Suppressor macrophage (primary cell): ENCODE results near the gene PTTG1IP.
"Not testable (repeated sequence)": the region's sequence is repeated elsewhere in the genome, so short reads cannot be mapped to it uniquely, and the experiment has no call there.

Experiments used
- DNase-seq, 4 experiments: peaks; one replicate each; pipeline ENCODE4 v3.0.0-alpha.2; 2020 to 2022

The PTTG1IP gene

DNA sequence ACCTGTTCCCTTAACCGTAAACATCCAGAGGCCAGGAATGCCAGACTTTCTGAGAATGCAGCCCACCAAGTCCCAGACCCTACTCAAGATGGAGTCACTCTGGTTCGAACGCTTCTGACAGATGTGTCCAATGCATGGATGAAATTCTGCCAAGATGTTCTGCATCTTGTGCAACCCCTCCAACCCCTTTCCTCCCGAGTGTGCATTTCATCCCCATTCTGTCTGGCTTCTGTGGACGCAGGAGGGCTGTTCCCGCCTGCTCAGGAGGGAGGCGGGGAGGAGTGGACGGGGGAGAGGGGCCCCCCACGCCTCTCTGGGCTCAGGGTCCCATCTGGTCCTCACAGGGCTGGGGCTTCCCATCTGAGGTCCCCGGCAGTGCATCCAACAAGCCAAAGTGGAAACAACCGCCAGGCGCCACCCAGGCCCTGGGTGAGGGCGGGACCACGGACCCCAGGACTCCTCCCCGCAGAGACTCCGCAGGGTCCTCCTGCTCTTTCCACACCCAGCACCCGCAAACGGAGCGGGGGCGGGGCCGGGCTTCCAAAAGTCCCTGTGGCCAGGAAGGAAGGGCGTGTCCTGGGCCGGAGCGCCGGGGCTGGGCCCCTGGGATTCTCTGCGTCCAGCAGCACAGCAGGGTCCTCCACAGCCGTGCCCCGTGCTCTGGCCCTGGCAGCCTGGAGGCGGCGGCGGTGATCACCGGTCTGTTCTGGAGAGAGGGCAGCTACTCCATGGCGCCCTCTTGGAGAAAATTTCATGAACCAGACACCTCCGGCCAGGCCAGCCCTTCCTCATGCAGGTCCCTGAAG, 27.9 kb downstream of the PTTG1IP start:
- DNase-seq = peak; percentile 78 to 91 (median 84)

DNA sequence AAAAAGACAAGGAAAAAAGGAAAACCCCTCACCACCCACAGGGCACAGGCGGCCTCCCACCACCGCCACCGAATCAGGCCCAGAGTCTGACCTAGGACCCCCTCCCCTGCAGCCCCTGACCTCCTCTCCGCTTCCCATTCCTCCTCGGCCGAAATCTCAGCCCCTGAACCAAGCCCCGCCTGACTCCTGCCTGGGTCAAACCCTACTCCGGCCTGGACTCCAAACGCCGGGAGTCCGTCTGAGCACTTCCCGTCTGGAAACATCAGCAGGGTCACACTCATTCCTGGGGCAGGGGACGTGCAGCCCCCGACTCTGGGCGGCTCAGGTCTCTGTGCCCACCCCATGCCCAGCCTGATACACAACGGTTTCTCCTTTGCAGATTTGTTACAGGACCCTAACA, 29.2 kb downstream of the PTTG1IP start:
- DNase-seq = no peak

DNA sequence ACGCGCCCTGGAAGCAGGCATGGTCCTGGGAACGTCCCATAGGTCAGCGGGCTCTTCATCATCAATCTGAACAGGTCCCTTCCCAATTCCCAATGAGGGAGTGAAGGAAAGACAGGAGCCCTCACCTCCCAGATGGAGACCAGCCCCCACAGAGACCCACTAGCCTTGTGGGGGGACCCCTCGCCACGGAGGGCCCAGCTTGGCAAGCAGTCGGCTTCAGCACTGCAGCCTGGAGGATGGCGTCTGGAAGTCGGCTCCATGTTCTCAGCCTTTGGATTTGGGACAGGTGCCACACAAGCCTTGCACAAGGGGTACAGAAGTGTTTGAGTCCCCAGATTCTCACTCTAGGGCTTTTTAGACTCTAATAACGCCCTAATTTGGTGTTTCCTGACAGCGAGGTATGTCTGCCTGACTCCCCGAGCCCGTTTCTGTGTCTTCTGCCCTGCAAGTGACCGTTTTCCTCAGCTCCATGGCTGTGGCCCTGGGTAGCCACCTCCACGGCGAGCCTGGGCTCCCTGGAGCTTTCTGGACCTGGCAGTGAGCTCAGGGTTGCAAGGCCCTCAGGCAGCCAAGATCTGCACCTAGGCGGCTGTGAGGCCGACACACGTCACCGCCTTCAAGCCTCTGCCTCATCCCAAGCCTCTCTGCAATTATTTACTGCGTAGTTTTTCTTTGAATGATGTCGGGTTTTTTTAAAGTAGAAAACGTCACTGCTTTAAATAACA, 30.6 kb downstream of the PTTG1IP start:
- no peak for DNase-seq

DNA sequence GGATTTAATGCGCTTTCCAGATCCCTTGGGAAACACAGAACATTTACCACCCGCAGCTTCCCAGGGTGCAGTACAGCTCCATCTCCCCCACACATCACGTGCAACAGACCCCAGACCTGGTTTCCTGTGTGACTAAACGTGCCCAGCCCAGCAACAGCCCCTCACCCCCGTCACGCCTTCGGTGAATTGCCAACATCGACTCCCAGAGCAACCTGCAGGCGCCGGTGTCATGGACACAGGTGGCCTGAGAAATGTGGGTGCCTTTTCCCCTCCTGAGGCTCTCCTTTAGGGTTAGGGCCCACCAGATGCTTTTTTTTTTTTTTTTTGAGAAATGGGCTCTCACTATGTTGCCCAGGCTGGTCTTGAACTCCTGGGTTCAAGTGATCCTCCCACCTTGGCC, 31.4 kb downstream of the PTTG1IP start:
- DNase-seq = no peak

DNA sequence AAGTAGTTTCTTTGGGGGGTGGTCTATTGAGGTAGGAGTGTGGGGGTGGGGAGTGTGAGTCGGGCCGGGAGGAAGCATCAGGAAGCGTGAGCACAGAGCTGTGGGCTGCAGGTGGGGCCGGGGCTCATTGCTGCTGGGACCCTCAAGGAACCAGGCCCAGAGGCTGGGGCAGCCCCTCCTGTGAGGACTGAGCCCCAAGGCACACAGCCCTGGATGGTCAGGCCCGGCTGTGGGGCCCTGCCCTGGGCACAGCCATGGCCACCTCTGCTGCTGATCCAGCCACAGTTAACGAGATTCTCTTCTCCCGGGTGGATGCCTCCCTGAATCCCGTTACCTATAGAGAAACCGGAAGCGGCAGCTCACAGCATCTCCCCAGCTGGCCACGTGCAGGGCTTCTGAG, 32.7 kb downstream of the PTTG1IP start:
- no peak for DNase-seq

DNA sequence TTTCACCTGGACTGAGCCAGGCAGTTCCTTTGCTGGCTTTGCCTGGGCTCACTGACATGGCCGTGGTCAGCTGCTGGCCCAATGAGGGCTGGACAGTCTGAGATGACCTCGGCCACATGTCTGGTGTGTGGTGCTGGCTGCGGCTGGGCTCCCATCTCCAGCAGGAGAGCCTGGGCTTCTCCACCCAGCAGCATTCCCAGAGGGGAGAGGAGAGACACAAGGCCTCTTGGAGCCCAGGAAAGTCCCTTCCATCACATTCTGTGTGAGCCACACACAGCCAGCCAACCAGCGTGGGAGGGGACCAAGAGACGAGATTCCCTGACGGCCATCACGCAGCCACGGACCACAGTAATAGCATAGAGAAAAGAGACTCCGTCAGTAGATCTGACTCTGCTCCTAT, 34.5 kb downstream of the PTTG1IP start:
- no peak for DNase-seq

DNA sequence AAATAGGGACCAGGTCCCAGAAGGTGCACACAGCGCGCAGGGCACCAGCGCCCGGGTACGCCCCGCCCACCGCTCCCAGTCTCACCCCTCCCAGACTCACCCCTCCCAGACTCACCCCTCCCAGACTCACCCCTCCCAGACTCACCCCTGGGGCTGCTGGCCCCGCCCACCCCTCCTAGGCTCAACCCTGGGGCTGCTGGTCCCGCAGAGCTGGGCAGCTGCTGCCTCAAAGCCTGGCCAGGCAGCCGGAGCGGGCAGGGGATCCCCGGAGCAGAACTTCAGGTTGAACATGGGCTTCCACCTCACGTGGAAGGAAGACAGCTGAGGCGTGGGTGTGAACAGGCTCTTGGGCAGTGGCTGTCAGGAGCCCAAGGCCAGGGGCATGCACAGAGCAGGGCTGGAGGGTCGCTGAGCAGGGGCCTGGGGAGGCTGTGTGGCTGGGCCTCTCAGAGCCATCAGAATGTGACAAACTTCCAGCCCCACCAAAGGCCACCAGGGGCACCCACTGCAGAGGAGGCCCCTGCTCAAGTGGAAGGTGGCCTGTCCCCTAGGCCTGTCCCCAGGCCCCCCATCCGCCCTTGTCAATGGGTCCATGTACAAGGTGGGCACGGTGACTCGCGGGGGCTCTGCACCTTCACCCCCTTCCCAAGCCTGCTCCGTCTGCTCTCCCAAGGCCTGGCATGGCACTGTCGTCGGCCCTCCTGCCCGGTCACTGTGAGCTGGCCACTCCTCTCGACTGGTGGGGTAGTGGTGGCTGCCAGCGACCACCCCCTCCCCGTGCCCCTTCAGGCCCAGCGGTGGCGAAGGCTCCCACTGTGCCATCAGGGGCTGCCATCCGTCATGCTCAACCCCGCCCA, 35.2 kb downstream of the PTTG1IP start:
- peak in 1 of 4 experiments; percentile 36 for DNase-seq

DNA sequence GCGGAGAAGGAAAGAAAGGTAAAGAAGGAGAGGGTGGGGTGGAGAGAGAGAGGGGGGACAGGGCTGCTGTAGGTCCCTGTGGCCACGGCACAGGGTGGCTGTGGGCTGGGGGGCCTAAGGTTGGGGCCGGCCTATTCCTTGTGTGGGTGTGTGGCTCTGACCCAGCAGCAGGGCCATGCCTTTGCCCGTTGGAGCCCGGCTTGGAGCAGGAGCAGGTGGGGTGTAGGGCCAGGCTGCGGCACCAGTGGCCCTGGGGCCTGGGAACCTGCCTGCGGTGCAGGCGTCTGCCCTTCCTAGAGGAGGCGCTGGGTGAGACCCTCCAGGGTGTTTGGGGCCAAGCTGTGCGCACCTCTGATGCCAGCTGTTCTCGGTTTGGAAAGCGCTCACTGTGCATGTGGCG, 36.0 kb downstream of the PTTG1IP start:
- DNase-seq = no peak

DNA sequence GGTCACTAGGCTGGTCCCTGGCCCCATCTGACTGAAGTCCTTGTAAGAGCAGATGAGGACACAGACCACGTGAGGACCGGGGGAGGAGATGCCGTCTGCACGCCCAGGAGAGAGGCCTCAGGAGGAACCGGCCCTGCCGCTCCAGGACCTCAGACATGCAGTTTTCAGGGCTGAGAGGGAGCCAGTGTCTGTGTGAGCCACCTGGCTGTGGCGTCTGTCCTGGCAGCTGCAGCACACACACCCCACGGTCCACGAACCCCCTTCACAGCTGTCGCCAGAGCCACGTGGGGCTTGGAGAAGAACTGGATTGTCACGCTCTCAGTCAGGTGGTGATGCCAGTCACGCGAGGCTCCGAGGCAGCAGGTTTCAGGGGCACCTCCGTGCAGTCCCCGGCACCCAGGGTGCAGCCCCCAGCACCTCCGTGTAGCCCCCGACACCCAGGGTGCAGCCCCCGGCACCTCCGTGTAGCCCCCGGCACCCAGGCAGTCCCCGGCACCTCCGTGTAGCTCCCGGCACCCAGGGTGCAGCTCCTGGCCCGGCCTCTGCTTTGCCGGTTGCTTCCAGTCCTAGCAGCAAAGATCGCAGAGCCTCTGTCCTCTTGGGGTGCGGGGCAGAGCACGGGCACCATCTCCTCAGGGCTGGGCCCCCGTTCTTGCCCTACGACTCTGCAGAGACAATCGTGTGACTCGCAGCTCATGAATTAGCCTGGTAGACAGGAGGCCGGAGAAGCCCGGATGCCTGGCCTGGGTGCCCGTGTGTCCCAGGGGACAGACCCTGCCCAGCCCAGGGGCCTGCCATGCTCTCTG, 36.6 kb downstream of the PTTG1IP start:
- DNase-seq = peak; percentile 36 to 73 (median 57)

DNA sequence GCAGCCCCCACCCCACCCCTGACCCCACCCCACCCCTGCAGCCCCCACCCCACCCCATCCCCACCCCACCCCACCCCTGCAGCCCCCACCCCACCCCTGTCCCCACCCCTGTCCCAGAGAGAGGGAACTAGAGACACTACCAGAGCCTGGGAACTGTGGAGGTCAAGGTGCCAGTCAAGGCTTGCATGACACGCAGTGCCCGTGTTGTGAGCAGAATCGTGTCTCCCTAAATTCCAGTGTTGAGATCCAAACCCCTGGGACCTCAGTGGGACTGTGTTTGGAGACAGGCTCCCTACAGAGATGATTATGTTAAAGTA, 37.2 kb downstream of the PTTG1IP start:
- no peak for DNase-seq

DNA sequence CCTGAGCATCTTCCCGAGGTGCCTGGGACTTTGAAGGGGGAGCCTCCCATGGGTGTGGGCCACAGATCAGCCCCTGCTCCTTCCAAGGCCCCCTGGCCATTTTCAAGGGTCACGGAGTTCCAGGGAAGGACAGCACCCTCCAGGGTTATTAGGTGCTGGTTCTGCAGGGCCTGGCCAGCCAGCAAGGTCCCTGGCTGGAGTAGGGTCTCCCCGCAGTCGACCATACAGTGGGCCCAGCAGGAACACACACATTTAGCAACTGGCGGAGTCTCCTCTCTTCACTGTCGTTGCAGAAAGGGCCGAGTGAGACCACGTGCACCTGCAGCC, 37.9 kb downstream of the PTTG1IP start:
- no peak for DNase-seq

DNA sequence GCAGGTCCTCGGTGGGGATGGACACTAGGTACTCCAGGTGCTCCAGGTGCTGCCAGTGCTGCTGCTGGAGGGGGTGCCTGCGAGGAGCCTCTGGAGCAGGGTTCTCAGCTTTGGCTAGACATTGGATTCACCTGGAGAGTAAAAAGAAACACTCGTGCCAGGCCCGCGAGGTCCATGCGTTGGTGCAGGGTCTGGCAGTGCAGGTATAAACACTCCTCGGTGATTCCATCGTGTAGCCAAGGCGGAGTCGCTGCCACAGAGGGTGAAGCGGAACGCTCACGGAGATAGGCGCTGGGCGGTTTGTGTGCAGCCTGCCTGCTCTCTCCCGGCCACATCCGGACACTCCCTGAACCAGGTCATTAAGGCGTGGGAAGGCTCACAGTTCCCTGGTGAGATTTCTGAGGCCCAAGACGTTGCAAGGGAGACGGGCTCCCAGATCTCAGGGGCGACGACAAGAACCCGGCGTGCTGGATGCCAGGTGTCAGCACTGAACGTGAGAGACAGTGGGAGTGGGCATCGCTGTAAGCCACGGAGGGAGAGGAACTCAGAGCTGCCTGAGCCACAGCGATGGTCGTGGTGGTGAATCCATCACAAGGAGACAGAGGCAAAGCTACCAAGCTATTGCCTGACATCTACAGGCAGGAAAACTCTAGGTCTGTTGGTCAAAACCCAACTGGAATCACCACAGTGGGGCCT, 38.4 kb downstream of the PTTG1IP start:
- DNase-seq = no peak

DNA sequence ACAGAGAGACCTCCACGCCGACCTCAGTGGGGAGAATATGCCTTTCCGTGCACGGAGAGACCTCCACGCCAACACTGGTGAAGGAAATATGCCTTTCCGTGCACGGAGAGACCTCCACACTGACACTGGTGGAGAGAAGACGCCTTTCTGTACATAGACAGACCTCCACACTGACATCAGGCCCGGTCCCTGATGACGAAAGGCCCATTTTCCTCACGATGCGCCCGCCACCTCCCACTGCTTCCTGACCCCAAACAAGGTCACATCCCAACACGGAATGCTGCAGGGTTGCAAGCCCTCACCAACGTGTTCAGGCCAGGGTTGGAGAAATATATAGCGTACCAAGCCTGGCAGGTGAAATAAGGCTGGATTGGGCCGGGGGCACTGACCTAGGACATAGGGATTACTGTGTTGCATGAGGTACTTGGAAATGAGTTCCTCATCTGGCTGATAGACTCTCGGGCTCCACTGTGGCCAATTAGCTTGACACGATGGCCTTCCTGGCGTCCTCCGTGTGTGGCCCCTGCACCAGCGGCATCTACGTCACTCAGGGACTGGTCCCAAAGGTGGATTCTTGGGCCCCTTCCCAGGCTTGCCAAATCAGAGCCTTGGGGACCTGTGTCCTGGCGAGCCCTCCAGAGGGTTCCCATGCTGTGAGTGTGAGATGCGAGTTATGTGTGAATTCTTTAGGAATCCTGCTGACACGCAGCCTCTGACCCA, 39.1 kb downstream of the PTTG1IP start:
- DNase-seq = no peak

DNA sequence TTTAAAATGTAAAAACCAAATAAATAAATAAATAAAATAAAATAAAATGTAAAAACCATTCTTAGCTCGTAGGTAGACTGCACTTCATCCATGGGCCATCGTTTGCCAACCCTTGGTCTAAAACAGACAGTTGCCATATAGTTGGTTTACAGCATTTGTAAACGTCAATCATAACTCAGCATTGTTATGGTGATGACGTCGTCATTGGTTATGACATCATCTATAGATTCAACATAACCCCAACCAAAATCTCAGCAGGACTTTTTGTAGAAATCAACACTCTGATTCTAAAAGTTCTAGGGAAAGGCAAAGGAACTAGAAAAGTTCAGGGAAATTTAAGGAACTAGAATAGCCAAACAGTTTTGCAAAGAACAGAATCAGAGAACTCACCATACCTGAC, 39.8 kb downstream of the PTTG1IP start:
- no peak for DNase-seq

DNA sequence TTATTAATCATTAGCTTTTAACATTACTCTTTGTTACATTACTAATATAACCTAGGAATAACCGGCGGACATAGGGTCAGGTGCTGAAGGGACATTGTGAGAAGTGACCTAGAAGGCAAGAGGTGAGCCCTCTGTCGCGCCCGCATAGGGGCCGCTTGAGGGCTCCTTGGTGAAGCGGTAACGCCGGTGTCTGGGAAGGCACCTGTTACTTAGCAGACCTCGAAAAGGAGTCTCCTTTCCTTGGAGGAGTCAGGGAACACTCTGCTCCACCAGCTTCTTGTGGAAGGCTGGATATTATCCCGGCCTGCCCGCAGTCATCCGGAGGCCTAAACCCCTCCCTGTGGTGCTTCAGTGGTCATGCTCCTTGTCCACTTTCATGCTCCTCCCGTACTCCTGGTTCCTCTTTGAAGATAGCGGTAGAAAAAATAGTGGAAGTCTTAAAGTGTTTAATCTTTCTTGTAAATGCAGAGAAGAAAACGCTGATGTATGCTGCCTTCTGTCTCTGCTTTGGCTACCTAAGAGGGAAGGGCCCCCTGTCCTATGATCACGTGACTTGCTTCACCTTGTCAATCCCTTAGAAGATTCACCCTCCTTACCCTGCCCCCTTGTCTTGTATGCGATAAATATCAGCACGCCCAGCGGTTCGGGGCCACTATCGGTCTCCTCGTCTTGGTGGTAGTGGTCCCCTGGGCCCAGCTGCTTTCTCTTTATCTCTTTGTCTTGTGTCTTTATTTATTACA, 40.8 kb downstream of the PTTG1IP start:
- not testable (repeated sequence) for DNase-seq

DNA sequence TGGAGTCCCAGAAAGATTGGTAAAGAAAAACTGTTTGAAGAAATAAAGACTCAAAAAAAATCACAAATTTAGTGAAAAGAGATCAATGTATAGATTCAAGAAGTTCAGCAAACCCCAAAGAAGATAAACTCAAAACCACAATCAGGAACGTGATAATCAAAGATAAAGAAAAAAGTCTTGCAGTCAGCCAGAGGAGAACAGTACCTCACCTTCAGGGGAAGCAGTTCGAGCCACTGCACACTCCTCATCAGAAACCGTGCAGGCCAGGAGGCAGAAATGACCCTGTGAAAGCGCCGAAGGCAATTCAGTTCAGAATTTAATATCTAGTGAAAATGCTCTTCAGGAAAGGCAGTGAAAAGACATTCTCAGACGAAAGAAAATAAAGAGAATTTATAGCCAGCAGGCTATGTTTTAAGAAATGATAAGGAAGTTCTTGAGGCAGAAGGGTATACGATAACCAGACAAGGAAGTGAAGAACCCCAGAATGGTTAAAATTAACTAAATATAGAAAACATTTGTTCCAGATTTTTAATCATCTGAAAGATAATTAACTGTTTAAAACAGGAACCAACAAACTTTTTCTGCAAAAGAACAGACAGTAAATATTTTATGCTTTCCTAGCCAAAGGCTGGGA, 42.1 kb downstream of the PTTG1IP start:
- DNase-seq = no peak

DNA sequence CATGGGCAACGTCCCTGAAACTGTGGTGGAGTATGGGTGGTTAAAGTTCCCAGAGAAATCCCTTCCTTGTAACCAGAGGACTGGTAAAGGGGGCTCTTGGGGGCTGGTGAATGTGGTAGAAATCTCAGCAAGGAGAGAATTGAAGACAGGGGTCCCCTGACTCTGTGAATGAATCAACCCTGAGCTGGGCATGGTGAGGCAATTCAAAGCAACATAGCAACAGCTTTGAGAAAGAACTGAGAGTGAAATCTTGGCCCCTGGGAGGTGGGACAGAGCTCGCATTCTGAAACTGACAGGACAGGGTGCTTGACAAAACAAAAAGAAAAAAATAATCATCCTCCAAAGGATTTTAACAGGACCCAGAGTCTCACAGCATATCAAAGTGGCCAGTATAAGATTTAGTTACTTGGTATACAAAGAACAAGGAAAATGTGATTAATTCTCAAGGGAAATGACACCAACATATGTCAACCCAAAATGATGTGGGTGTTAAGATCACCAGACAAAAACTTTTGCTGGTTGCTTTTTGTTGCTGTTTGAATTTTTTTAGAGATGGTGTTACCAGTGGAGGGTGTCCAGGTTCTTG, 43.9 kb downstream of the PTTG1IP start:
- DNase-seq = no peak

DNA sequence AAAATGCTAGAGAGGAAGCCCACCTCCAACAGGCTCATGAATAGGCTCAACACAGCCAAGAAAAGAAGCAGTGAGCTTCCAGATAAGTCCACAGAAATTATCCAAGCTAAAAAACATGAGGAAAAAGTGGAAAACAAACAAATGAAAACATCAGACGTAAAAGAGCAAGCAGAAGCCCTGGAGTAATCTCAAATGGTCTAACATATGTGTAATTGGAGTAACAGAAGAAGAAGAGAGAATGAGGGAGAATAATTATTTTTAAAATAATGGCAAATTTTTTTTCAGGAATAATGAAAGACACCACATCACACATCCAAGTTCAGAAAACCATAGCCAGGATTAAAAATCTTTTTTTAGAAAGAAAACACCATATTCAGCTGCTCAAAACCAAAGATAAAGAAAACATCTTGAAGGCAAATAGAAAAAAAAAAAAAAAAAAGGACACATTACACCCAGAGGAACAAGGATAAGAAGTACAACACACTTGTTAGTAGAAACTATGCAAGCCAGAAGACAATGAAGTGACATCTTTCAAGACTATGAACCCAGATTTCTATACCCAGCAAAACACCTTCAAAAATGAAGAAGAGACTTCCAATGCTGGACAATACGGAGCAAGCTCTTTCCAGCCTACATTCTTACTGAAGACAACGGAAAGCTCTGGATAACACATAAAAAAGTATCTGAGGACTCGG, 45.0 kb downstream of the PTTG1IP start:
- no peak for DNase-seq

DNA sequence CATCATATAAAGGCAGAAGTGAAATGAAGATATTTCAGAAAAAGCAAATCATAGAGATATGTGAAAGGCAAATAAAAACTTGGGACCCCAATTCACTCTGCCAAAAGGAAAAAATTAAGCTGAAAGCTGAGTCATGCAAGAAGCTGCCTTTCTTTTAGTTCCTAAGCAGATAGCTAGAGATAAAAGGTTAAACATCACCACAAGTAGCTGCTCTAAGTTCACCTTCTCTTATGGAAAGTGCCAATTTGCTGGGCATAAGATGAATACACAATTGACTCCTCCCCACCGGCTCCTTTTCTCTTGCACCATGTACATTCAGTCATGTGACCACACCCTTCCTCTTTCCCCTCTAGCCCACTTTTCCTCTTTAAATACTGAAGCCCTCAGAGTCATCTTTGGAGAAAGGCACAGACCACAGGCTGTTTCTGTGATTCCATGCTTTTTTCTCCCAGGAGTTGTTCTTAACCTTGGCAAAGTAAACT, 50.3 kb downstream of the PTTG1IP start:
- peak; percentile 16 to 57 (median 34) for DNase-seq
